ENCODE data around the gene DUSP22.

Gene DUSP22

DNA sequence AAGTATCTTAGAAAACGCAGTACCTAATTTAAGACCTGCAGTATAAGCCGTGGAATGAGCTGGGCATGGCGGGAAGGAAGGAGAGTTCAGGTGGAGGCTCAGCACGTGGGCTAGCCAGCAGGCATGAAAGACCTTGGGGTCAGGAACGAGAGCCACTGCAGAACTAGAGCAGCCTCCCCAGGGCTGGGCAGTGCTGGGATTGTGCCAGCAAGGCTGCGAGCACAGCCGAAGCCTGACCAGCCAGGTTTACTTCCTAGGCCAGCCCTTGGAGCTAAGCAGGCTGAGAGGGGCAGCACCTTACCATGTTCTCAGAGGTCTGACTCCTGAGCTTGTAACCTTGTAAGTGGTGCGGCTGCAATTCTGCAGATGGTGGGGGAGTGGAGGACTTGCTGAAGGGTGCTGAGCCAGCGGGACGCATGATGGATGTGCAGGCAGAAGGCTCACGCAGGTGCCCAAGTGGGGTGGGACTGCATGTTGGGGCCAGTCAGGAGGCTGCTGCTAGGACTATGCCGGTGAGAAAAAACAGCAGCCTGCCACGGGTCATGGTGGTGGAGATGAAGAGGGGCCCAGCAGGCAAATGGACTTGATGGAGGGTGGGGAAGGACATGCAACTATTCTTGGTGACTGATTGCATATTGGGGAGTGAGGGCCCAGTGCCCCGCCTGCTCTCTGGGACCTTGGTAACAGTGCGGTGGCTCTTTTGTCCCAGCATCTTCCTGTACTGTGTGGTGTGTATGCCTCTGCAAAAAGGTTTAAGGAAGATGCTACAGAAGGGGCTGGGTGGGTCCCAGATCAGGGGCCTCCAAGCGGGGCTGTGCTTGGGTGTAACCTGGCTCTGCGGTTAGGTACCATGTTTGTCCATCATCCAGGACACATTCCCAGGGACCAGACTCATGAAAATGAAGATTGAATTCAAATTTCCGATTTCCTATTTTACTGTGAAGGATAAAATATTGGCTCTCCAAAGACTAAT is 61.6 kb downstream of the DUSP22 start:
- no peak for DNase-seq

DNA sequence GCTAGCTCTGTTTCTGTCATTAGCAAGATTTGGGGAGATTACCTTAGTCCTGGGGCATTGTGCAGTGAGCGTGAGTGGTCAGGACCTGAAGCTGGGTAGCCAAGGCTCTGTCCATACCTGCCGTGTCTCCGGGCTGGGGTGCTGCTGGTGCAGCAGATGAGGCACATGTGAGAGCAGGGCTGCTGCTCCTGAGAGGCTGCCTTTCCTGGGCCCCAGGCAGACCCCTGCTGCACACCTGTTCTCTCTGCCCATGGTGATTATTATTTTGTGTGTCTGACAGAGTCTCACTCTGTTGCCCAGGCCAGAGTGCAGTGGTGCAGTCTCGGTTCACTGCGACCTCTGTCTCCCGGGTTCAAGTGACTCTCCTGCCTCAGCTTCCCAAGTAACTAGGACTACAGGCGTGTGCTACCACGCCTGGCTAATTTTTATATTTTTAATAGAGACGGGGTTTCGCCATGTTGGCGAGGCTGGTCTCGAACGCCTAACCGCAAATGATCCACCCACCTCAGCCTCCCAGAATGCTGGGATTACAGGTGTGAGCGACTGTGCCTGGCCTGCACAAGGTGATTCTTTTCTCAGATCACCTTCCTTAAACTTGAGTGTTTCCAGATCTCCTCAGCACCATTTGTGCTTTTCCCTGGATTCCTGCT is 62.5 kb downstream of the DUSP22 start:
- DNase-seq, result no peak

DNA sequence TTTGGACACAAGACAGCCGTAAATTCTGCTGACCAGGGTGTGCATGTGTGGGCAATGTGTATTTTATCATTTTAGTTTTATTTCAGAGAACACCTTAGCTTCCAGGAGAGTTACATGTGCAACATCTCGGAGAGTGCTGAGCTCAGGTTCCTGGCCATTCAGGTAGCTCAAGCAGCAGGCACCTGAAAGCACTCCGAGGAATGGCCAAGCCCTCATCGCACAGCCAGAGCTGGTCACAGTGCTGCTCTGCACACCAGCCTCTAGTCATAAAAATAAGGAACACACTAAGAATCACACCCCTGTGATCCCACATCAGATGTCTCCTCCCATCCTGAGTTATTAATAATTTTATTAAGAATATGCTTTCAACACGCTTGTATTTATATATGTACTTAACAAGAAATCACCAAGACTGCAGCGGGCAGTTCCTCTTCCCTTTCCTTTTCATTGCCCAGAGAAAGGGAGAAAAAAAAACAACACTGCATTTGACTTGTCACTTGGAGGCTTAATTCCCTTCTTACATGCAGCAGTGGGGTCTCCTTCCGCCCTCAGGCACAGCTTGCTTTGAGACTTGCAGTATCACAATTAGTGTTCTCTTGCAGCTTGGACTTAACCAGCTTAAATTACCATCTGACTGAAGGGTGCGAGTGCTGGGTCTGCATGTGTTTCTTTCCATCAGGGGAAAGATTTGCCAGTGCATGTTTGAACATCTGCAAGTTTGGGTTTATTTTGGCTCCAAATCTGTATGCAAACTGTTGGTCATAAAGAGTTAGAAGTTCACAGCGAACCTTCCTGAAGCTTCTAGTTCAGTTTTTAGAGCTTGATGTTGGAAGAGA is 63.3 kb downstream of the DUSP22 start:
- DNase-seq, result no peak

DNA sequence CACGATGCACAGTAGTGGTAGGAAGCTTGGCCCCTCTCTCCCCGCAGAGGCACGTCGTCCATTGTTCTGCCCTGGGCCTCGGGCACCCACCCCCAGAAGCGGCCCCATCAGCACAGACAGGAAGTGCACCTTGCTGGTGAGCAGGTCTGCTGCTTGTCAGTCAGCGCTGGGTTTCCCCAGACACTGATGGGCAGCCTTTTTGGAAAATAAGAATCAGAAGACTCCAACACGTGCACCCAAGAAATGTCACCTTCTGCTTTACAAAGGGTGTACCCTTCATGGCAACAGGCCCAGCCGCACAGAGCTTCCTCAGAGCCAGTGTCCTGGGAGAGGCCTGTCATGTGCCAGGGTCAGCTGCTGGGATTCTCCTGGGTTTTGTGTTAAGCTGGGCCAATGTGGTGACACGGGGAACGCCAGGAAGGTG is 64.6 kb downstream of the DUSP22 start:
- no peak for DNase-seq

DNA sequence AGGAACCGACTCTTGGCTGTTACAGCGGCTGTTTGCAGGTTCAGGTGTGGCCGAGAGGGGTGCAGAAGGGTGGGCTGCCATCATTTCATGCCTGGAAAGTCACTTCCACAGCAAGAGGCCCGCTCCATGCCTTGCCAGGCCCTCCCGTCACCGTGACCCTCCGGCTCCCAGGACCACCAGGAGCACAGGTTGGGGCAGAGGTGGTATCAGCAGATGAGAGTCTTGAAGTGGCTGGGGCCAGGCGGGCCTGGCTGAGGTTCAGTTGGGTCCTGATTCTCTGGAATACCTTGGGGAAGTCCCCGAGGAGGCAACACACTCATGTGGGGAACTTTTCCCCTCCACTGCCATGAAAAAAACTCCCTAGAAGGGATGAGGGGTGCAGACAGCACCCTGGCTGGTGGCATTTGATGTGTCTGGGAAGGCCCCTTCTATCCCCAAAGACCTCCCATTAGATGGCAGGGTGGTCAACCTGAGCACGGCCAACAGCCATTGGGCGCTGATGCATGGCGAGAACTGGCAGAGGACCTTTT is 65.0 kb downstream of the DUSP22 start:
- no peak for DNase-seq

DNA sequence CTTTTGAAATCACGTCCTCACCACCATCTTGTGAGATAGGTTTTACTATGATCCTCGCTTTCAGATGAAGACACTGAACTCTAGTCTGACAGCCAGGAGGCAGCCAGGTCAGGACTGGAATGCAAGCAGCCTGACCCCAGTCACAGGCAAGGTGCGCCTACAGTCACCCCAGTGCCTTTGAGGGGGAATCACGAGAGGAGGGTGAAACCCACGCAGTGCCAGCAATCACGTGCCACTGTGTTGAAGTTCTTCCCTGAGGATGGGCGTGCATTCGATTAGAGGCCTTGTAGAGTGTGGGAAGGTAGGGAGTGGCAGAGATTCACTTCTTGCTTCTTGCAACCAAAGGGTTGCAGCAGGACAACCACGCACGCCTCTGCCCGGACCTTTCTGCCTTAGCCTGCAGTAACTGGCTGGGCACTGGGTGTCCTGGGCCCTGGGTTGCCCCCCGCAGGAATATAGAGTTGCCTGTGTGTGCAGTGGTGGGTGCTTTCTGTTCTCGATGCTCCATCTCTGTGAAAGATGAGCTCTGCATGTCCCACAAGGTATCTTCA is 65.6 kb downstream of the DUSP22 start:
- DNase-seq, result no peak

DNA sequence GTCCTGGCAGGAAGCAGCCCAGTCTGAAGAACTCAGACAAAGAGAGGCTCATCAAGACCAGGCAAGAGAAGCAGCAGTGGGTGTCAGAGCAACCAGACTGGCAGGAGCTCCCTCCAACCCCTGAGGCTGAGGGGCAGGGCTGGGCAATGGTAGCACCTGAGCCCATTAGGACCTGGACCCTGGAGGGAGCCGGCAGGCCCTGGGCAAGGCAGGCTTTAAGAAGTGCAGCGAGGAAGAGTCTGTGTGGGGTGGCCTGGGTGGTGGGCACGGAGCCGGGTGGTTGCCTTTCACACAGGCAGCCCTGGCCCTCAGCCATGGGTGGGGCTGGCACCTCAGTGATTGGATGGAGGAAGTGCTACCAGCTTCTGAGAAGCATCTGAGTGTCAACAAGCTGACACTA is 66.1 kb downstream of the DUSP22 start:
- no peak for DNase-seq

DNA sequence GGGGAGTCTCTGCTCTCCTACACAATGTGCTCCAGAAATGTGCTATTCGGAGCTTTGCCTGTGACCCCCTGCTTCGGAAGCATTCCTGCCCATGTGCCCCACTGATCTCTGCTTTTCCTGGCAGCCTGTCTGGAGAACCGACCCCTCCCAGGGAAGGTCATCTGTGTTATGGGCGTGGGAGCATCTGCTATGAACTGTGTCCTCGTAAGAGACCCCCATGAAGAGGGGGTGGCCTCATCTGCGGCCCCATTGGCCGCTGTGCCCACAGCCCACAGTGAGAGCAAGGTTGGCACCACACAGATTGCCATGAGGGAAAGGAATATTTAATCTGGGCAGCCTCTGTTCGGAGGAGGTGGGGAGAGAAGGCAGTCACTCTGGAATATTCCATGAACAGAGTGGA is 66.6 kb downstream of the DUSP22 start:
- no peak for DNase-seq

DNA sequence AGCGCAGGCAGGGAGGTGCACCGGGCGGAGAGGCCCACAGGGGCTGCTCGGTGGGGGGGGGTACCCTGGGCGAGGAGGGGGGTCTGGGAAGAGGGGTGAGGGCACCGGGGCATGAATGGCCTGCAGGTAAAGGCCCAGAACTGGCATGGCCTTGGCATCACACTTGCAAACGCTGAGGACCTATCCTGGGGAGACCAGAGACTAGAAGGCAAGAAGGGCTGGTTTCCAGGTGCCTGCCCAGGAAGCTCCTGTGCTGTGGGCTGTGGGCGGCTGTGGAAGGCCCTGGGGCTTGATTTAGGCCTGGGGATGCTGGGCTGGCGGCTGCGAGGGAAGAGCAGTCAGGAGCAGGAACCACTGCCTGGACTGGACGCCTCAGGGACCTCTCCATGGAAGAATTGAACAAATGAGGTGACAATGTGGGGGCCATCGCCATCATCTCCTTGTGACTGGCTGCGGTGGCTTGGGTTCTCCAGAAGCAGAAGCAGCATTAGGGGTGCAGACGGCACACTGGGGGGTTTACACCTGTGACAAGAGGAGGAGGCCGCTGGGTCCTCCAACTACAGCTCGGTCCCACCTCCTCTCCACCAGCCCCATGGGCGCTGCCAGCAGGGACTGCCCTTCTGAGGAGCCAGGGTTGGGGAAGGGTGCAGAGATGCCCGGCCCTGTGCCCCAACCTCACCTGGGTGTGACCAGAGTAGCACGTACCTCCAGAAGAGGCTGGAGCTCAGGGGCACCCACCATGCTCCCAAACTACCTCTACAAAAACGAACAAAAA is 67.2 kb downstream of the DUSP22 start:
- DNase-seq, result no peak

DNA sequence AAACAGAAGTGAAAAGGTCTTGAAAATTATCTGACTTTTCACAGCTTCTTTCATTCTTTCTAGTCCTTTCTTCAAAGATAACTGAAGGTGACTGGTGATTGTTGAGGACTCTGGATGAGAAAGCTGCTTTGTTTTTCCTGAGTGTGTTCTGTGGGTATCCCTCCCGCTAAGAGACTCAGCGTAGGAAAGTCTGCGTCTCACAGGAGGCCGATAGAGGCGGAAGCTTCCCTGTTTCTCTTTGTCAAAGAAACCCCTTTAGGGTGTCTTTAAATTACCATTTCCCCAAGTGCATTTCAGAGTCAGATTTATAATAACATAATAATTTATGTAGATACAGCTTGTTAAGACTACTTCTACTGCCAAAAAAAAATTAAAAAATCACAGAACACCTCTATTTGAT is 68.1 kb downstream of the DUSP22 start:
- no peak for DNase-seq

DNA sequence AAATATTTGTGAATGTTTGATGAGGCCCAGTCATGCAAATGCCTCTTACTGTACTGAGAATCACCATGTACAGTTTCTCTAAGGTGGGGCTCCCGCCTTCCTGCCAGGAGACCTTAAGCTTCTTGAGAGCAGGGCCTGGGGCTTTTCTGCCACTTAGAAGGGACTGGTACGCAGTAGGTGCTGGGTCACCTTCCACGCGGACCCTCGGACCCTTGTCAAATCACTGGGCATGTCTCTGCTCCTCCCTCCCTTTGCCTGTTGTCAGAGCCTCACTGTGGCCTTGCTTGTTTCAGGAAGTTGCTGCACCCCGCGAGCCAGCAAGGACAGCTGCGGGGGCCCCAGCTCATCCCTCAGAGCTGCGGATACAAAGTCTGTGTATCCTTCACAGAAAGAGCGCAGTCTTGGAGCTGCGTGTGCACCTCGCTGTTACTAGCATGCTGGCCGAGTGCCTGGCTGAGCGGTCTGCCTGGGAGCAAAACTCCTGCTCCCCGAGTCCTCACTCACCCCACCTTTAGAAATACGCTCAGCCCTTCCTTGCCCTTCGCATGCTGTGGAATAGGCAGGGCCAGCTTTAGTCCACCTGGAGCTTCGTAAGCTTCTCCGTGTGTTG is 68.6 kb downstream of the DUSP22 start:
- no peak for DNase-seq

DNA sequence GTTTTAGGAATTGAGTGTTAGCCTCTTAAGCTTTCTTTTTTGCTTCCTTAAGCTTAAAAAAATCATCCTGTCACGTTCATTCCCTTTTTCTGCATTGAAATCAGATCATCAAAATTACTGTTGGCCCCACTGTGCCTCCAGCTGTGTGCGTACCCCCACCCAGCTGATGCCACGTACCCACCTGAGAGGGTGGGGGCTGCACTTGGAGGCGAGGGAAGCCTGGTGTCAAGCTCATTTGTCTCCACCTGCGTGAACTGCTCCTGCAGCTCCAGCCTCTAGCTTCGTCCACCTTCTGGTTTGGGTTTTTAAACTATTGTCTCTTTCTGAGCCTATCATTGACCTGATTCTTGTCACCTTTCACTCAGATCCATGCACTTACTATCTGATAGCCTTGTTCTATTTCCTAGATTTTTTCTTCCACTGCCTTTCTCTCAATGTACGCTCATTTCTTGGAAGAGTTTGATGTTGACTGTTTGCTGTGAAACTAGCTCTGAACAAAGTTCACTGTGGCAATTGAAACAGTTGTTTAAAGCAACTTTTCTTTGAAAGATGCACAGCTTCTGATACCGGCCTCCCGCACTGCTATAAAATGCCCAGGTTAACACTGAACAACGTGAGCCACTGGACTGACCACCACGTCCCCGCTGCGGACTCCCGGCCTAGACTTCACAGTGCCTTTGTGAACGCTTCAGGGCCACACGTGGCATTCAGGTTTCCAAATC is 69.3 kb downstream of the DUSP22 start:
- DNase-seq, result no peak

DNA sequence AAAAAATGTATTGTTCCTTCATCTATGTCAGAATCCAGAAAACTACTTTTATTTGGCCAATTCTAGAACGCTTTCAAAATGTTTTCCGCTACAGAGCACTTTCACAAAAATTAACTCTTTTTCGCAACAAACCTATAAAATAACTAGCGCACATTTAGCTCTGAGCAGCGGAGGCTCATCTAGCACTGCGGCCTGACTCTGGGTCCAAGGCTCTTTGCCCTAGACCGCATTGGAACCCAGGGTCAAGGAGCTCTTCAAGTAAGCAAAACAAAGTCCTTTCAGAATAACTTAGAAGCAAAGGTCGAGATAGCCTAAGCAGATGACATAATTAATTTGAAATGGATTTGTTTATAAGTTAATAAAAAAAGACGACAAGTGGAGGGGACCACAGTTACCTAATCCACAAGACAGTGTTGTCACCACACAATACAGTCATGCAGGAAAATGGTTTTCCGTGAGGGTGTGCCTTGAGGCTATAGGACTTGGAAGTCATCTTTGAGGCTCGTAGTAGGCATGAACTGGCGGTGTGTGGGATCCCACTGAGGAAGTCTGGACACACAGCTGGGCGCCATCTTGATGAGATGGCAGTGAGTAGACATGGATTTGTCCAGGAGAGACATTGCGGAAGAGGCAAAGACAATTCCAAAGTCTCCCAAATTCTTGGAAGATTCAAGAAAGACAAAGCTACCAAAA is 70.1 kb downstream of the DUSP22 start:
- DNase-seq, result no peak

DNA sequence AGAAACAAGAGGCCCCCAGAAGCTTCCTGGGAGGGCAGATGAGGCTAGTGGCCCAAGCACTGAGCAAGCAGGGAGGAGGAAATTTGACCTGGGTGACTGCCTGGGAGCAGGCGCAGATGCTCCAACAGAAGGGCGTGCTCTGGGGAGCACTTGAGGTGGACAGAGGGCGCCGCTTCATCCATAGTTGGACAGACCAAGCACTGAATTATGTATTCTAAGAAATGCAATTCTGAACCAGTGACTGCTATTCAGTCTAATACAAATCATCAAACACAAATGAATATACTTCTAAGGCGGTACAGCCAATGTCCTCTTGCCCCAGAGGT is 70.6 kb downstream of the DUSP22 start:
- no peak for DNase-seq

DNA sequence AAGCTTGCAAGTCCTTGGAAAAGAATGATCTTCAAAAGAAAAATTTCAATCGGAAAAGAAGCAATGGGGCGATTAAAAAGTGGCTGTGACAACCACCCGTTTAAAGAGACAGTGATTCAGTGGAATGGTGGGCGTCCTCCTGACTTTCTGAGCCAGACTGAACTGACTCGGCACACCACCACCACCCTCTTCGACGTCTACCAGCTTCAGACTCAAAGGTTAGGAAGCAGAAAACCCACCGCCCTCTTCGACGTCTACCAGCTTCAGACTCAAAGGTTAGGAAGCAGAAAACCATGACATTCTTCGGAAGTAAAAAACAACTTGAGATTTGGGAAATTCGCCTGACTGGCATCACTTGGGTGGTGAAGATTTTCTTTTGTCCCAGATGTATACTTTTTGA is 71.0 kb downstream of the DUSP22 start:
- no peak for DNase-seq

DNA sequence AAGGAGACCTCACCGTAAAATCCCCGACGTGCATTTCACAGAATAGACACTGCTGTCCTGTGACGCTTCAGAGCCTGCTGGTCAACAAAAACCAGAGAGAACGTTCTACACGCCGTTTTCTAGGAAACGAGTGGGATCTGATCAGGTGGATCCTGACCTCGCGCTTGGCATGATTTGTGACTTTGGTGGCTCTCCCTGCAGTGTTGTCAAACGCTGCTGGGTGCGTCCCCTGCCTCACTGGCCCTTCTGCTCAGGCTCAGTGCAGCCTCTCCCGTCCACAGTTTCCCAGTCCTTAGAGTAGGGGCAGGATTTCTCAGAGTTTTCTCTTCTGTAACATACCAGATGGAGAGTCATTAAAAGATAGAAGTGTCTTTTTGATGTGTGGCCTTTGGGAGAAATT is 71.6 kb downstream of the DUSP22 start:
- DNase-seq, result no peak

DNA sequence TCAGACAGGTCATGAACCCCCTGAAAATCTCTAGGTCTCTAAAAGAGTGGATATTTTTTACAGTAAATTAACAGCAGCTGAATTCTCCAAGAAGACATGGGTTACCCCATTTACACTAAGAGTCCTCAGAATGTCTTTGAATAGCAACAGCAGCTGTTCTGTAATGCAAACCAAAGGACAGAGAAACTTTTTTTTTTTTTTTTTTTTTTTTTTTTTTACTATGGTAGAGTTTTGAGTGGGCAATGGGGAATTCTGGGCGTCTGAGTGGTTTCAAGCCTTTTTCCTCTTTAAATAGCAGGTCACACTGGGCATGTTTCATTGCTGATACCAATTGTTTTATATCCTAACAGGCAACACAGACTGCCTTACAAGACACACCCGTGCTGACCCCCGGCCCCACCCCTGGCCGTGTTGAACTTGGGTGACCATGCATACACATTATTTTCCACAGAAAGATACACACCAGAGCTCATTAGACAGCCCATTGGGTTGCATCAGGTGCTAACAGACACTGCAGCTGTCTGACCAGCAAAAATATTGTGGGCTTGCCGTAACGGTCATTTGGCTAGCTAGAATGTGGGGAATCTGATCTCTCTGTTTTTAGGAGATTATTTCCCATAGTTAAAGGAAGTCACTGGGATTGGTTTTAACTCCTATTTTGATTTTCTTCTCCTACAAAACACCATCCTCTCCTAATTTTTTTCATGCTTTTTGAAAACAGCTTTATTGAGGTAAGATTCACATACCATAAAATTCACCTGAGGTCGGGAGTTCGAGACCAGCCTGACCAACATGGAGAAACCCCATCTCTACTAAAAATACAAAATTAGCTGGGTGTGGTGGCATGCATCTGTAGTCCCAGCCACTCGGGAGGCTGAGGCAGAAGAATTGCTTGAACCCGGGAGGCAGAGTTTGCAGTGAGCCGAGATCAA is 72.6 kb downstream of the DUSP22 start:
- DNase-seq, result no peak

DNA sequence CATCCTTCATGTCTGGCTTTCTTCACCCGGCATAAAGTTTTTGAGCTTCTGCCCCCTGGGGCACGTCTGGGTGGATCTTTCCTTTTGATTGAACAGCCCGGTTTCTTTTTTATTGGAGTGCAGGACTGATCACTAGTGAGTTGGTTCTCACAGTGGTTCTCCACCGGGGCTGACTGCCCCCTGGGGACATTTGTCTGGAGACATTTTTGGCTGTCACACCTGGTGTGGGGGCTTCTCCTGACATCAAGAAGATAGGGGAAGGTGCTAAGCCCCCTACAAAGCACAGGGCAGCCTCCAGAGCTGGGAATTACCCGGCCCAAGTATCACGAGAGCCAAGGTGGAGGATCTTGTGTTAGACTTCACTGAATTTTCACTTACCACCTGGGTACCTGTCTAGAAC is 73.5 kb downstream of the DUSP22 start:
- no peak for DNase-seq
